PC-9 (cell line): ENCODE results near the gene RRH.

Experiments
- CTCF ChIP-seq: fragments of 200-600 bp; sonication (generic); conservative IDR thresholded peaks from 2 replicates; pipeline ENCODE4 v1.6.1; 2017; ENCODE audit warnings: mixed run types, antibody characterized with exemption, mild to moderate bottlenecking, moderate library complexity
- EZH2 ChIP-seq: fragments of 200-600 bp; sonication (generic); IDR thresholded peaks from 2 replicates; pipeline ENCODE4 v1.8.0; 2017; ENCODE audit warnings: antibody characterized with exemption, low read depth

GRCh38 chr4:109890076-109890475 is 62.3 kb downstream of the RRH start:
- TF ChIP-seq CTCF (no peak), EZH2 (no peak)
